B cell (primary cell): ENCODE results near the gene NMD3. TPM values are rescaled to one million over a fixed set of nuclear protein-coding genes. Genes with fewer than 3 reads are reported as not detected.

Experiments used
- ATAC-seq: fragments of 200-7000 bp; cut with Tn5 transposase; one replicate; pipeline ENCODE4 v1.10.0; 2021; ENCODE audit warnings: low read depth, mild to moderate bottlenecking, moderate number of reproducible peaks, moderate library complexity
- CTCF ChIA-PET: fragments of 350-600 bp; sonication (Branson Sonifier 250); formaldehyde crosslinking; loops from one replicate; lab custom pipeline; 2021; ENCODE audit warnings: antibody characterized with exemption, inconsistent platforms; lab: Charles Lee
- POLR2A ChIA-PET: fragments of 350-600 bp; sonication (Branson Sonifier 250); formaldehyde crosslinking; loops from one replicate; lab custom pipeline; 2021; ENCODE audit warnings: antibody characterized with exemption; lab: Charles Lee
- DNase-seq: peaks from one replicate; pipeline ENCODE4 v3.0.0; 2013
- H2AFZ ChIP-seq: 2 replicates; pipeline ENCODE4 v1.6.1; 2012; ENCODE audit warnings: mild to moderate bottlenecking, low read depth, low read length; ENCODE audit not compliant: insufficient read depth, poor library complexity, severe bottlenecking
- H3K27ac ChIP-seq, 2 donors: 1 replicate in 1 of 2; 2 replicates in 1 of 2; pipeline ENCODE4 v1.5.1; 2012 to 2013; ENCODE audit warnings: low read length in 2 of 2, mild to moderate bottlenecking in 2 of 2, moderate library complexity in 1 of 2
- H3K27me3 ChIP-seq, 4 experiments: fragments of 200-600 bp in 1 of 4; sonication (generic) in 1 of 4; replicated peaks in 1 of 4; 1 replicate in 2 of 4; 2 replicates in 2 of 4; pipeline versions ENCODE4 v1.6.1 to v1.7.0; 2013 to 2016; ENCODE audit warnings: low read length in 3 of 4, mild to moderate bottlenecking in 2 of 4, mixed read lengths in 1 of 4, moderate library complexity in 1 of 4; ENCODE audit not compliant: insufficient read depth in 4 of 4, control insufficient read depth in 3 of 4; ENCODE audit errors: control extremely low read depth in 1 of 4
- H3K36me3 ChIP-seq, 2 experiments: replicated peaks in 1 of 2; 1 replicate in 1 of 2; 2 replicates in 1 of 2; pipeline versions ENCODE4 v1.6.1 to v1.7.1; 2013; ENCODE audit warnings: low read length in 1 of 2; ENCODE audit not compliant: insufficient read depth in 2 of 2, control insufficient read depth in 1 of 2; ENCODE audit errors: control extremely low read depth in 1 of 2, extremely low read depth in 1 of 2
- H3K4me1 ChIP-seq, 2 donors: fragments of 200-600 bp in 1 of 2; sonication (generic) in 1 of 2; 1 replicate in 1 of 2; 2 replicates in 1 of 2; pipeline versions ENCODE4 v1.5.1 to v1.6.1; 2013 to 2017; ENCODE audit warnings: low read length in 2 of 2; ENCODE audit not compliant: control insufficient read depth in 2 of 2, insufficient read depth in 2 of 2
- H3K4me2 ChIP-seq: replicated peaks from 2 replicates; pipeline ENCODE3; 2012; ENCODE audit warnings: mild to moderate bottlenecking, low read depth, low read length; ENCODE audit not compliant: poor library complexity, severe bottlenecking
- H3K4me3 ChIP-seq, 5 experiments: fragments of 200-600 bp in 1 of 5; sonication (generic) in 1 of 5; 1 replicate in 3 of 5; 2 replicates in 2 of 5; pipeline versions ENCODE4 v1.5.1 to v1.7.0; 2011 to 2016; ENCODE audit warnings: low read length in 4 of 5, mild to moderate bottlenecking in 4 of 5, low read depth in 2 of 5, control low read depth in 1 of 5, moderate library complexity in 1 of 5; ENCODE audit not compliant: insufficient read depth in 1 of 5; ENCODE audit errors: control extremely low read depth in 1 of 5, extremely low read depth in 1 of 5
- H3K79me2 ChIP-seq: fragments of 200-600 bp; sonication (generic); one replicate; pipeline ENCODE4 v1.6.0; 2016; ENCODE audit warnings: low read length; ENCODE audit not compliant: control insufficient read depth, insufficient read depth
- H3K9ac ChIP-seq: fragments of 200-600 bp; sonication (generic); 2 replicates; pipeline ENCODE4 v1.6.1; 2017; ENCODE audit warnings: mild to moderate bottlenecking, low read length, moderate library complexity
- H3K9me3 ChIP-seq, 3 donors: one replicate each; pipeline versions ENCODE4 v1.6.1 to v1.7.1; 2013; ENCODE audit warnings: low read length in 2 of 3; ENCODE audit not compliant: control insufficient read depth in 2 of 3, insufficient read depth in 1 of 3; ENCODE audit errors: control extremely low read depth in 1 of 3
- H4K20me1 ChIP-seq: 2 replicates; pipeline ENCODE4 v1.6.0; 2012; ENCODE audit warnings: mild to moderate bottlenecking, low read length; ENCODE audit not compliant: insufficient read depth, control insufficient read depth, poor library complexity, severe bottlenecking
- H3K27ac Mint-ChIP-seq: one replicate; pipeline ENCODE4 v1.8.0; 2021; ENCODE audit warnings: mixed read lengths
- H3K27me3 Mint-ChIP-seq: one replicate; pipeline ENCODE4 v1.8.0; 2021; ENCODE audit warnings: mixed read lengths
- H3K4me1 Mint-ChIP-seq: one replicate; pipeline ENCODE4 v1.8.0; 2021; ENCODE audit warnings: mixed read lengths
- H3K4me3 Mint-ChIP-seq: one replicate; pipeline ENCODE4 v1.8.0; 2021; ENCODE audit warnings: mixed read lengths
- H3K9me3 Mint-ChIP-seq: one replicate; pipeline ENCODE4 v1.8.0; 2022; ENCODE audit warnings: mixed read lengths; ENCODE audit not compliant: insufficient read depth
- EZH2 ChIP-seq: IDR thresholded peaks from 2 replicates; pipeline ENCODE4 v1.6.1; 2012; ENCODE audit warnings: borderline replicate concordance, low read depth, mild to moderate bottlenecking, moderate library complexity, low read length; ENCODE audit not compliant: insufficient read depth, poor library complexity, severe bottlenecking
- WGBS: methylation state at CpG from one replicate; pipeline ENCODE4 v1.1.5; 2013; ENCODE audit warnings: missing lambda C conversion rate; ENCODE audit not compliant: insufficient coverage; 5-methylcytosine and 5-hydroxymethylcytosine counted together
- intact Hi-C: fragments of 100-400 bp; cut with micrococcal nuclease; formaldehyde crosslinking; loops from one replicate; pipeline ENCODE4 v1.10.0; 2022
- polyA plus RNA-seq: library from polyadenylated mRNA; depleted of rRNA; stranded (reverse); fragments of >200 nt; gene quantifications from 2 replicates; pipeline ENCODE4 v1.2.3, GENCODE V29; 2012
- total RNA-seq, 2 donors: library from RNA; stranded (reverse); fragments of 120-200 nt in 1 of 2; gene quantifications; 1 replicate in 1 of 2; 2 replicates in 1 of 2; pipeline versions ENCODE4 v1.2.3 to v1.2.4, GENCODE V29; 2013 to 2022
- TF ChIP-seq, protein P1 (sequence below): fragments of 200-600 bp; IDR thresholded peaks from one replicate; pipeline ENCODE4 v1.8.0; 2022; ENCODE audit warnings: antibody characterized with exemption, mild to moderate bottlenecking

NMD3 gene
- total and polyA plus RNA-seq, 2 donors (not counting 1 experiment from before 2014, with no cell fraction given): 14.5 to 38.0 TPM

DNA sequence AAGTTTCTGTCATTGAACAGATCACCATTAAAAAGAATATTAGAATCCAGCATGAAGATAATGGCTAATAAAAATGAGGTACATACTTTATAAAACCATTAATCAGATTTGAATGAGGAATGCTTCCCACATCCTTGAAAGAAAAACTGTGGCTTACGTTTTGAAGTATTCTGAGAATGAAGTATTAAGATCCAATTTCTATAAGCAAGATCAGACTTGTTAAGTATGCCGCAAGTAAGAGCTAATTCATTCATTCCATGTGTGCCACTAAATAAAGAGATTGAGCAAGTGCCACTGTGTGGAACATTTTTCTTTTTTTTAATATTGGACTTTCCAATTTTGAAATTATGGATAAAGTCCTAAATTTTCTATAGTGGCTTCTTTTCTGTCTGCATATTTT is 30.6 kb downstream of the NMD3 start:
- H3K9me3 ChIP-seq: no peaks in the 10 kb centered on the region
- no peak overlapping the region for H2AFZ ChIP-seq
- H3K4me3 Mint-ChIP-seq: no peak overlapping the region
- H3K27ac ChIP-seq: no peak overlapping the region
- H3K9me3 Mint-ChIP-seq: no peaks in the 10 kb centered on the region
- ATAC-seq (no peak), DNase-seq (no peak)
- no peak overlapping the region for H3K9ac ChIP-seq
- H3K79me2 ChIP-seq: no peaks in the 10 kb centered on the region
- intact Hi-C loops: no loop called here
- H3K27ac Mint-ChIP-seq: no peak overlapping the region
- H4K20me1 ChIP-seq: no peaks in the 10 kb centered on the region
- H3K4me1 Mint-ChIP-seq: no peaks in the 10 kb centered on the region
- TF ChIP-seq EZH2: no peak
- TF ChIP-seq, protein P1, sequence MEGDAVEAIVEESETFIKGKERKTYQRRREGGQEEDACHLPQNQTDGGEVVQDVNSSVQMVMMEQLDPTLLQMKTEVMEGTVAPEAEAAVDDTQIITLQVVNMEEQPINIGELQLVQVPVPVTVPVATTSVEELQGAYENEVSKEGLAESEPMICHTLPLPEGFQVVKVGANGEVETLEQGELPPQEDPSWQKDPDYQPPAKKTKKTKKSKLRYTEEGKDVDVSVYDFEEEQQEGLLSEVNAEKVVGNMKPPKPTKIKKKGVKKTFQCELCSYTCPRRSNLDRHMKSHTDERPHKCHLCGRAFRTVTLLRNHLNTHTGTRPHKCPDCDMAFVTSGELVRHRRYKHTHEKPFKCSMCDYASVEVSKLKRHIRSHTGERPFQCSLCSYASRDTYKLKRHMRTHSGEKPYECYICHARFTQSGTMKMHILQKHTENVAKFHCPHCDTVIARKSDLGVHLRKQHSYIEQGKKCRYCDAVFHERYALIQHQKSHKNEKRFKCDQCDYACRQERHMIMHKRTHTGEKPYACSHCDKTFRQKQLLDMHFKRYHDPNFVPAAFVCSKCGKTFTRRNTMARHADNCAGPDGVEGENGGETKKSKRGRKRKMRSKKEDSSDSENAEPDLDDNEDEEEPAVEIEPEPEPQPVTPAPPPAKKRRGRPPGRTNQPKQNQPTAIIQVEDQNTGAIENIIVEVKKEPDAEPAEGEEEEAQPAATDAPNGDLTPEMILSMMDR: no peak
- H3K4me1 ChIP-seq: no peaks in the 10 kb centered on the region
- H3K4me3 ChIP-seq: no peak overlapping the region
- H3K4me2 ChIP-seq: no peak overlapping the region
- no peaks in the 10 kb centered on the region for H3K27me3 Mint-ChIP-seq
- H3K36me3 ChIP-seq: peaks cover 14 to 59% of the 10 kb centered on the region in 2 experiments
- POLR2A ChIA-PET: no interaction called here
- no CpG with 5 or more reads among the region's 2 CpGs for WGBS
- H3K27me3 ChIP-seq: no peaks in the 10 kb centered on the region
- CTCF ChIA-PET: interaction anchor here (2.4 kb wide), 1 partner anchor 23 kb away, joined by 9 read pairs; no protein-coding TSS in a partner anchor

DNA sequence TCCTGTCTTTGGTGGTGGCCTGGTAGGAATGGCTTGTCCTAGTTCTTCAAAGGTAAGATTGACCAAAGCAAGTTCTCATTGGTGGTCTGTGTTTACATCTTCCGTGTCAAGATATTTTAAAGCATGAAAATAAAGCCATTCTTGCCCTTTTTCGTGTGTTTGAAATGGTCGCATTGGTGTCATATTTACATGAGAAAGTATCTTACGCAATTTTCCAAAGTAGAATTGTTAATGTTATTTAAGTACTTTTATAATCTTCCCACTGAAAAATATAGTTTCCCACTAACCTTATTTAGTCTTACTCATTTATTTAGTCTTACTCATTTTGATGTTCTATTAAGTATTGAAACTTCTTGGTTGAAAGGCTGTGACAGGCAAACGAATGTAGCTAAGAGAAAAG is 31.0 kb downstream of the NMD3 start:
- Histone ChIP-seq H3K27ac (no peak overlapping the region), H3K4me1 (no peaks in the 10 kb centered on the region), H3K36me3 (peaks cover 12 to 55% of the 10 kb centered on the region in 2 experiments), H3K4me2 (no peak overlapping the region), H4K20me1 (no peaks in the 10 kb centered on the region), H3K9ac (no peak overlapping the region), H3K9me3 (no peaks in the 10 kb centered on the region), H3K4me3 (no peak overlapping the region), H2AFZ (no peak overlapping the region), H3K79me2 (no peaks in the 10 kb centered on the region), H3K27me3 (no peaks in the 10 kb centered on the region)
- TF ChIP-seq EZH2: no peak
- ATAC-seq (no peak), DNase-seq (no peak)
- ChIA-PET CTCF (interaction anchor here (2.4 kb wide), 1 partner anchor 23 kb away, joined by 9 read pairs; no protein-coding TSS in a partner anchor), POLR2A (no interaction called here)
- Mint-ChIP-seq H3K4me1 (no peaks in the 10 kb centered on the region), H3K9me3 (no peaks in the 10 kb centered on the region), H3K27ac (no peak overlapping the region), H3K4me3 (no peak overlapping the region), H3K27me3 (no peaks in the 10 kb centered on the region)
- intact Hi-C loops: no loop called here
- WGBS: no CpG with 5 or more reads among the region's 5 CpGs
